ENCODE measurements around the gene KCTD7. TPM values are rescaled to one million over a fixed set of nuclear protein-coding genes. Genes with fewer than 3 reads are reported as not detected.

Gene KCTD7
- total and polyA plus RNA-seq, 2 of the 13 experiments (the other 11 are each of a cell fraction or from before 2014, with no cell fraction given), result 7.3 to 13.5 TPM

DNA sequence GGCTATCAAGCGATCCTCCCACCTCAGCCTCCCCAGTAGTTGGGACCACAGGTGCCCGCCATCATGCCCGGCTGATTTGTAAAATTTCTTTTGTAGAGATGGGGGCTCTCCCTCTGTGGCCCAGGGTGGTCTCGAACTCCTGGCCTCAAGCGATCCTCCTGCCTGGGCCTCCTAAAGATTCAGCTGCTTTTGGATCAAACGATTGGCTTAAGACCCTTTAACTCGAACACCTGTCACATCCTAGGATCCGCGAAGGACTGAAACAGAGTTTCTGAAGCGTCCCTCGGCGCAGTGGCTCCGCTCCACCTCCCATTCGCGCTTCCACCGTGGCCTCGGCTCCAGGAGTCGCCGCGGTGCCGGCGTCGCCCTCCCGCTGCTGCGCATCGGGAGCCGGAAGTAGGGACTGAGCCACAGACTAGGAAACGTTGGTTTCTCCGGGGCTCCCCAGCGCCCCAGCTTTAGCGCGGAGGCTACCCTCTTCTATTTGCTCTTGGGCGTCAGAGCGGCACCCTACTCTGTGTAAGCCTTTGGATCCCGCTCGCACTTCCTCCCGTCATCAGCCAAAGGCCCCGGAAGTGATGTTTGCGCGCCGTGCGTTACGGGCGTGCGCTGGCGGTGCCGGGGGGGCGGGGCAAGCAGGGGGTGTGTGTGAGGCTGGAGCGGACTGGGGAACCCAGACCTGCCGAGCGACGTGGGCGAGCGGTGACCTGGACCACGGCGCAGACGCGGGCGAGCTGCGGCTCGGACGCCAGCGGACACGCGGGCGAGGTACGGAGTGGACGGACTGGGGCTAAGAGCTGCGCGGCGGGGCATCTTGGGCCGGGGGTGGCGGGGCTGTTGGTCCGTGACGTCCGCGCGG, 53.0 kb downstream of the KCTD7 start (continued):
- 0 out of 2 replicates have a peak, but pooled peaks have one; percentile 38 for TF ChIP-seq ZNF577 (CRISPR knock-in tag; IDR thresholded peaks at IDR 0.05; ENCODE audit: borderline replicate concordance, low read depth)
- no peak for TF ChIP-seq ZSCAN29 (CRISPR knock-in tag; conservative IDR thresholded peaks at IDR 0.05)
- no peak for TF ChIP-seq THYN1 (CRISPR knock-in tag; IDR thresholded peaks at IDR 0.05; ENCODE audit: borderline replicate concordance, low read depth)
- TF ChIP-seq ZNF260 (CRISPR knock-in tag; IDR thresholded peaks at IDR 0.05; ENCODE audit: borderline replicate concordance, low read depth), result peak; percentile 48; the same call in 1 of the 2 replicates
- no peak for TF ChIP-seq ZNF17 (CRISPR knock-in tag; IDR thresholded peaks at IDR 0.05)
- TF ChIP-seq ZNF766 (CRISPR knock-in tag; IDR thresholded peaks at IDR 0.05; ENCODE audit: borderline replicate concordance), result peak; percentile 69; the same call in 1 of the 2 replicates
- no peak for TF ChIP-seq HNF4G (IDR thresholded peaks at IDR 0.05; ENCODE audit: borderline replicate concordance, low read depth, low read length)
- TF ChIP-seq HNF4G (CRISPR knock-in tag; IDR thresholded peaks at IDR 0.05; ENCODE audit: borderline replicate concordance, low read depth), result no peak
- no peak for TF ChIP-seq ATRX (CRISPR knock-in tag; IDR thresholded peaks at IDR 0.05; ENCODE audit: borderline replicate concordance)
- TF ChIP-seq ZBTB34 (CRISPR knock-in tag; IDR thresholded peaks at IDR 0.05), result peak; percentile 54; the same call in 1 of the 2 replicates
- TF ChIP-seq ZNF619 (CRISPR knock-in tag; IDR thresholded peaks at IDR 0.05), result no peak; the same call in 1 of the 2 replicates
- TF ChIP-seq MIXL1 (CRISPR knock-in tag; IDR thresholded peaks at IDR 0.05), result no peak
- no peak for TF ChIP-seq RAD51 (IDR thresholded peaks at IDR 0.05; ENCODE audit: borderline replicate concordance)
- TF ChIP-seq NFYB (CRISPR knock-in tag; IDR thresholded peaks at IDR 0.05), result no peak
- no peak for TF ChIP-seq ZNF503 (CRISPR knock-in tag; IDR thresholded peaks at IDR 0.05)
- TF ChIP-seq POLR2A (IDR thresholded peaks at IDR 0.05; ENCODE audit: insufficient read depth in 1 of 2, low read depth in 2 of 2, low read length in 2 of 2), result peak; percentile 77 to 88
- no peak for TF ChIP-seq ZSCAN20 (CRISPR knock-in tag; IDR thresholded peaks at IDR 0.05; ENCODE audit: borderline replicate concordance)
- TF ChIP-seq SNAPC2 (CRISPR knock-in tag; IDR thresholded peaks at IDR 0.05), result no peak
- TF ChIP-seq, protein P1, sequence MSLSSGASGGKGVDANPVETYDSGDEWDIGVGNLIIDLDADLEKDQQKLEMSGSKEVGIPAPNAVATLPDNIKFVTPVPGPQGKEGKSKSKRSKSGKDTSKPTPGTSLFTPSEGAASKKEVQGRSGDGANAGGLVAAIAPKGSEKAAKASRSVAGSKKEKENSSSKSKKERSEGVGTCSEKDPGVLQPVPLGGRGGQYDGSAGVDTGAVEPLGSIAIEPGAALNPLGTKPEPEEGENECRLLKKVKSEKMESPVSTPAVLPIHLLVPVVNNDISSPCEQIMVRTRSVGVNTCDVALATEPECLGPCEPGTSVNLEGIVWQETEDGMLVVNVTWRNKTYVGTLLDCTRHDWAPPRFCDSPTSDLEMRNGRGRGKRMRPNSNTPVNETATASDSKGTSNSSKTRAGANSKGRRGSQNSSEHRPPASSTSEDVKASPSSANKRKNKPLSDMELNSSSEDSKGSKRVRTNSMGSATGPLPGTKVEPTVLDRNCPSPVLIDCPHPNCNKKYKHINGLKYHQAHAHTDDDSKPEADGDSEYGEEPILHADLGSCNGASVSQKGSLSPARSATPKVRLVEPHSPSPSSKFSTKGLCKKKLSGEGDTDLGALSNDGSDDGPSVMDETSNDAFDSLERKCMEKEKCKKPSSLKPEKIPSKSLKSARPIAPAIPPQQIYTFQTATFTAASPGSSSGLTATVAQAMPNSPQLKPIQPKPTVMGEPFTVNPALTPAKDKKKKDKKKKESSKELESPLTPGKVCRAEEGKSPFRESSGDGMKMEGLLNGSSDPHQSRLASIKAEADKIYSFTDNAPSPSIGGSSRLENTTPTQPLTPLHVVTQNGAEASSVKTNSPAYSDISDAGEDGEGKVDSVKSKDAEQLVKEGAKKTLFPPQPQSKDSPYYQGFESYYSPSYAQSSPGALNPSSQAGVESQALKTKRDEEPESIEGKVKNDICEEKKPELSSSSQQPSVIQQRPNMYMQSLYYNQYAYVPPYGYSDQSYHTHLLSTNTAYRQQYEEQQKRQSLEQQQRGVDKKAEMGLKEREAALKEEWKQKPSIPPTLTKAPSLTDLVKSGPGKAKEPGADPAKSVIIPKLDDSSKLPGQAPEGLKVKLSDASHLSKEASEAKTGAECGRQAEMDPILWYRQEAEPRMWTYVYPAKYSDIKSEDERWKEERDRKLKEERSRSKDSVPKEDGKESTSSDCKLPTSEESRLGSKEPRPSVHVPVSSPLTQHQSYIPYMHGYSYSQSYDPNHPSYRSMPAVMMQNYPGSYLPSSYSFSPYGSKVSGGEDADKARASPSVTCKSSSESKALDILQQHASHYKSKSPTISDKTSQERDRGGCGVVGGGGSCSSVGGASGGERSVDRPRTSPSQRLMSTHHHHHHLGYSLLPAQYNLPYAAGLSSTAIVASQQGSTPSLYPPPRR (CRISPR knock-in tag; IDR thresholded peaks at IDR 0.05; ENCODE audit: borderline replicate concordance), result peak; percentile 68; the same call in 1 of the 2 replicates
- TF ChIP-seq ELF3 (CRISPR knock-in tag; IDR thresholded peaks at IDR 0.05), result no peak; the same call in 1 of the 2 replicates
- TF ChIP-seq STAG1 (CRISPR knock-in tag; IDR thresholded peaks at IDR 0.05), result peak; percentile 35; the same call in 1 of the 2 replicates

All from HepG2 (cell line).